GM18499 (cell line): ENCODE results near the gene PUS10.
"Not testable (repeated sequence)": the region's sequence is repeated elsewhere in the genome, so short reads cannot be mapped to it uniquely, and the experiment has no call there.

ENCODE experiments used
- ATAC-seq: cut with Tn5 transposase; IDR thresholded peaks from one replicate; pipeline ENCODE4 v1.9.1; 2021; ENCODE audit warnings: moderate number of reproducible peaks; ENCODE audit not compliant: insufficient read depth, unreplicated experiment

Gene PUS10

GRCh38 chr2:60945341-60945740, 72.7 kb downstream of the PUS10 start:
- ATAC-seq: no peak

- no peak for ATAC-seq
These were observed 78.4 kb downstream of the PUS10 start for GRCh38 chr2:60939622-60940021.

- ATAC-seq: no peak
These were observed 79.8 kb downstream of the PUS10 start for GRCh38 chr2:60938301-60938700.

DNA sequence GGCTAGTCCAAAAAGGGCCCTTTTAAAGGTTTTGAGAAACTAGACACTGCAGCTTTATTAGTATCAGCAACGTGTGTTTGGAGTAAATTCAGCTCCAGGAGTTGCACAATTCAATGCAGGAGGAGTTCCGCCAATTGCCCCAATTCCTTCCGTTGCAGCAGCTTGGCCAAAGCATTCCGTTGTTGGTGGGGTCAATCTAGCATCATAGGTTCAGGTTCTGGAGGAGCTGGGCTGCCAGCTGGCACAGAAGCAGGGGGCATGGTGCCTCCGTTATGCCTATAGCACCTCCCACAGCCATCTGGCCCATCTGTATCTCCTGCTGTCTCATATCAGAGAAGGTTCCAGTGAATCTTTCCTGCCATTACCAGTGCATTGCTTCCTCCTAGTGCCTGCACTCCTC, 81.3 kb downstream of the PUS10 start:
- no peak for ATAC-seq

GRCh38 chr2:60934165-60934722, 83.8 kb downstream of the PUS10 start:
- no peak for ATAC-seq

- ATAC-seq: no peak
These were observed 85.1 kb downstream of the PUS10 start for GRCh38 chr2:60932954-60933353.

DNA sequence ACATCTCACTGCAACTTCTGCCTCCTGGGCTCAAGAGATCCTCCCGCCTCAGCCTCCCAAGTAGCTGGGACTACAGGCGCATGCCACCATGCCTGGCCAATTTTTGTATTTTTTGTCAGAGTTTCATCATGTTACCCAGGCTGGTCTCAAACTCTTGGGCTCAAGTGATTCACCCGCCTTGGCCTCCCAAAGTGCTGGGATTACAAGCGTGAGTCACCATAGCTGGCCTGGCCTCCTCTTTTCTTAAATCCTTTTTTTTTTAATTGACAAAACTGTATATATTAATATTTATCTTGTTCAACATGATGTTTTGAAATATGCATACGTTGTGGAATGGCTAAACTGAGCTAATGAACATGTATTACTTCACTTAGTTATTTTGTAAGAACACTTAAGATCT, 86.0 kb downstream of the PUS10 start:
- not testable (repeated sequence) for ATAC-seq

DNA sequence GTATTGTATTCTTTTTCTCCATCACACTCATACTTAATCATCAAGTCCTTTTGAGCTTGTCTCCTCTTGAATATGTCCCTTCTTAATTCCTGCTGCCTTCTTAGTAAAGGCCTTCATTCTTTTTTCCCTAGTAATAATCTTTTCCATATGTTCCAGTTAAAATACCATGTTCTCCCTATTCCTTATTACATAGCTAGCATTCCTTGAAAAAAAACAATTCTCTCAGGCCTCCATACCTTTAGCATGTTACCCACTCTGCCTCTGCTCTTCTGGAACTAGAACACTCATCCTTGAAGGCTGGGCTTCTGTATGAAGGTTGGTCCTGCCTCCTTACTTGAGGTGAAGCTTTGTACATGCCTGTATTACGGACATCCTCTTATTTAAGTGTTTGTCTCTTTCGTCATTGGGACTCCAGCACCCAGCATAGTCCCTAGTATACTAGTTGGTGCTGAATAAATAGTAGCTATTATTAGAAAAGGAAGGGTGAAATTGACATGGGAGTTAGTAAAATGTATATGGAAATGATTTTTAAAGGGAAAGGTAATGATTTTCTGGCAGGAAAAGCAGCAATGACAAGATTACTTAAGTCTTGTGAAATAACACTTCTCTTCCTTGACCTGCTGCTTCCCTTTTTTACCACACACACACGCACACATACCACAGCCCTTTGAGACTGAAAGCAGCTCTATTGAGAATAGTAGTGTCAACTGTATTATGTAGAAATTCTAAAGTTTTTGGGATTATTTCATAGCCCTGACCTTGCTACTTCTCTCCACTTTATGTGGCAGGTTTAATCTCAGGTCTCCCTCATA, 91.1 kb downstream of the PUS10 start:
- no peak for ATAC-seq

DNA sequence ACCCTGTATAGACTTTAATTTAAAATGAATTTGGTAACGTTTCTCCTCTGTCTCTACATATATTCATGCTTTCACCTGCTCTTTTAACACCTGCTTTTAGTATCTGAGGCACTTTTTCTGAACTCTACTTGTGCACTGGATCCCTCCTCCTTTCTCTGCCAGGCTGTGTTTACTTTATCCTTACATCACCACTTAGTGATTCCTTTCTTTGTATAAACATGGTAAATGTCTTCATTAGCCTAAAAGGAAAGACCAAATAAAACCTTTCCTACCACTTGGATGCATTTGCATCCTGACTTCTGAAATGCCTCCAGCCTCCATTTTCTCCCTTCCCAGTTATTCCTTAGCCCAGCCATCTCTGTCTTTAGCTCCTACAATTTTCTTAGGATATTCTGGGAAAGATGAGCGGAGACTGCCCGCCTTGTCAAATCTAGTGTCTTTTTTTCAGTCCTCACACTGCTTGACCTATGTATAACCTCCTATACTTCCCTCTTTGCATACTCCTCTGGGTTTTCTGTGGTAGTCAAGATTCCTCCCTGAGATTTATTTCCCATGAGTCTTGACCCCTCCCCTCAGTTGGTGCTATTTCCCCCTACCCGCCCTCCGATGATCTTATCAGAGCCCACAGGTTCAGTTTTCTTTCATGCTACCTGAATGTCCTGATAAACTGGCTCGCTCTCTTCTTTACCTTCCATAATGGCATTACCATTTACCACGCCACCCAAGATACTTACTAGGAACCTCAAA, 91.9 kb downstream of the PUS10 start:
- no peak for ATAC-seq

DNA sequence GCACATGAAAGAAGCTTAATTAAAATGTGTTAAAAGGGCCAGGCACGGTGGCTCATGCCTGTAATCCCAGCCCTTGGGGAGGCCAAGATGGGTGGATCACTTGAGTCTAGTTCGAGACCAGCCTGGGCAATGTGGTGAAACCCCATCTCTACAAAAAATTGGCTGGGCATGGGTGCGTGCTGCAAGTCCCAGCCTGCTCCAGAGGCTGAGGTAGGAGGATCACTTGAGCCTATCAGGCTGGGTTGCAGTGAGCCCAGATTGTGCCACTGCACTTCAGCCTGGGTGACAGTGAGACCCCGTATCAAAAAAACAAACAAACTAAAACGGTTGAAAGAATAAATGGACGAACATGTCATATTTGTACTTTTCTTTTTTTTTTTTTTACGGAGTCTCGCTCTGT, 110.7 kb downstream of the PUS10 start:
- ATAC-seq: no peak

DNA sequence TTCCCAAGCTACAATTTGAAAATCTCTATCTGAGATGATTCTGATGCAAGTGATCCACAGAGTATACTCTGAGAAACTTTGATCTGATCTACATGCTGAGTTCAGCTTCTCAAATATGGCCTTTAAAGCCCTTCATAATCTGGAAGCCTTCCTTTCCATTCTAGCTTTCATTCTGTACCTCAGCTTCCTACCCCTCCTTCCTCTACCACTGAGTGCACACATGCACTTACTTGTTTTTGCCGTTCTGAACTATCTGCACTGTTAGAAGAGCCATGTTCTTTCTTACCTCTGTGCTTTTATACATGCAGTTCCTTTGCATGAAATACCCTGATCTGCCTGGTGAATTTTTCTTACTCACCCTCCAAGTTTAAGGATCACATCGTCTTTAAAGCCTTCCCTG, 111.7 kb downstream of the PUS10 start:
- ATAC-seq: no peak

GRCh38 chr2:60905867-60906266, 112.2 kb downstream of the PUS10 start:
- not testable (repeated sequence) for ATAC-seq

GRCh38 chr2:60901296-60901695, 116.8 kb downstream of the PUS10 start:
- not testable (repeated sequence) for ATAC-seq

- no peak for ATAC-seq
These were observed 118.2 kb downstream of the PUS10 start for GRCh38 chr2:60899892-60900249.

DNA sequence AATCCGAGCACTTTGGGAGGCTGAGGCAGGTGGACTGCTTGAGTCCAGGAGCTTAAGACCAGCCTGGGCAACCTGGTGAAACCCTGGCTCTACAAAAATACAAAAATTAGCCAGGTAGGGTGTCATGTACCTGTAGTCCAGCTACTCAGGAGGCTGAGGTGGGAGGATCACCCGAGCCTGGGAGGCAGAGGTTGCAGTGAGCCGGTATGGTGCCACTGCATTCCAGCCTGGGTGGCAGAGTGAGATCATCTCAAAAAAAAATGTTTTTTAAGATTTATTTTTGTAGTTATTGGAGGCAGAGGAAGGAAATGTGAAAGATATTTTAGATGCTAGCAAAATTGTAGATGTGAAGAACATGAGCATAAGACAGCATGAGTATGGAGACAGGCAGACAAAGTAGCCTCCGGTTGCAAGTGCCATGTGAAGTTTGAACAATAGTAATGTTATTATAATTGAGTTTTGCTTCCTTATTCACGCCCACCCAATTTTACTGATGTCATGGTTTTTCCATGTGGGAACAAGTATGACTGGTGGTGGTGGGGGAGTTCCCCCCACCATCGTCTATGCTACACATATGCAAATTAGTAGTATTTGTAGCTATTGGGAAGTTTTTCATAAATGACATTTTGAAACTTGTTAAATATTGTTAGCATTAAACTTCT, 118.7 kb downstream of the PUS10 start:
- ATAC-seq: no peak

DNA sequence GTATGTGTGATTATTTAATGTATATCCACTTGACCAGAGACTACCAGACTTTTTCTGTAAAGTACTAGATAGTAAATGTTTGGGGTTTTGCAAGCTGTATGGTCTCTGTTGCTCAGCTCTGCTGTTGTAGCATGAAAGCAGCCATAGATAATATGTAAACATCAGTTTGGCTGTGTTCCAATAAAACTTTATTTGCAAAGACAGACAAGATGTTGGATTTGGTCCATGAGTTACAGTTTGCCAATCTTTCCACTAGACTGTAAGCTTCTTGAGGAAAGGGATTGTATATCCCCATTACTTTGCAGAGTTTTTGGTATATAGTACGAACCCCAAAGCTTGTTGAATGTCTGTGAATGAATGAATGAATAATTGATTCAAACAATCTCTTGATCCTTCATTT, 119.5 kb downstream of the PUS10 start:
- ATAC-seq: no peak
